GM19238 (cell line): ENCODE data around the gene IGFBP6.

ENCODE experiments used
- DNase-seq: peaks from one replicate; pipeline ENCODE4 v3.0.0; 2011; ENCODE audit warnings: low spot score; ENCODE audit not compliant: insufficient read length

The IGFBP6 gene

DNA sequence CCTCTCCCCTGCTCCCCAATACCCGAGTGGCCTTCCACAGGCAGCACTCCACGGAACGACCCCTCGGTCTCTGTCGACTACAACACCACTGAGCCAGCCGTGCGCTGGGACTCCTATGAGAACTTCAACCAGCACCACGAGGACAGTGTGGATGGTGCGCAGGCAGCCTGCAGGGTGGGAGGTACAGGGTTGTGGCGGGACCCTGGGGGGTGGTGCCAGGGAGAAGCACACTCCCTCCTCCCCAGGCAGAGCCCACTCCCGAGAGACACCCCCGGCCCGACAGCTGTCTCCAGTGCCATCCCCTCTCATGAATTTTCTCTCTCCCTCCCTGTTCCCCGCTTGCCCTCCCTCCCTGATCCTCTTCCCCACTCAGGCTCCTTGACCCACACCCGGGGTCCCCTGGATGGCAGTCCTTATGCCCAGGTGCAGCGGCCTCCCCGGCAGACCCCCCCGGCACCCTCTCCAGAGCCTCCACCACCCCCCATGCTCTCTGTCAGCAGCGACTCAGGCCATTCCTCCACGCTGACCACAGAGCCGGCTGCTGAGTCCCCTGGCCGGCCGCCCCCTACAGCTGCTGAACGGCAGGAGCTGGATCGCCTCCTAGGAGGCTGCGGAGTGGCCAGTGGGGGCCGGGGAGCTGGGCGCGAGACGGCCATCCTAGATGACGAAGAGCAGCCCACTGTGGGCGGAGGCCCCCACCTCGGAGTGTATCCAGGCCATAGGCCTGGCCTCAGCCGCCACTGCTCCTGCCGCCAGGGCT is 38.6 kb upstream of the IGFBP6 start:
- DNase-seq, result no peak

DNA sequence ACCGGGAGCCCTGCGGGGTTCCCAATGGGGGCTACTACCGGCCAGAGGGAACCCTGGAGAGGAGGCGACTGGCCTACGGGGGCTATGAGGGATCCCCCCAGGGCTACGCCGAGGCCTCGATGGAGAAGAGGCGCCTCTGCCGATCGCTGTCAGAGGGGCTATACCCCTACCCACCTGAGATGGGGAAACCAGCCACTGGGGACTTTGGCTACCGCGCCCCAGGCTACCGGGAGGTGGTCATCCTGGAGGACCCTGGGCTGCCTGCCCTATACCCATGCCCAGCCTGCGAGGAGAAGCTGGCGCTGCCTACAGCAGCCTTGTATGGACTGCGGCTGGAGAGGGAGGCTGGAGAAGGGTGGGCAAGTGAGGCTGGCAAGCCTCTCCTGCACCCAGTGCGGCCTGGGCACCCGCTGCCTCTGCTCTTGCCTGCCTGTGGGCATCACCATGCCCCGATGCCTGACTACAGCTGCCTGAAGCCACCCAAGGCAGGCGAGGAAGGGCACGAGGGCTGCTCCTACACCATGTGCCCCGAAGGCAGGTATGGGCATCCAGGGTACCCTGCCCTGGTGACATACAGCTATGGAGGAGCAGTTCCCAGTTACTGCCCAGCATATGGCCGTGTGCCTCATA is 37.9 kb upstream of the IGFBP6 start:
- DNase-seq, result no peak

DNA sequence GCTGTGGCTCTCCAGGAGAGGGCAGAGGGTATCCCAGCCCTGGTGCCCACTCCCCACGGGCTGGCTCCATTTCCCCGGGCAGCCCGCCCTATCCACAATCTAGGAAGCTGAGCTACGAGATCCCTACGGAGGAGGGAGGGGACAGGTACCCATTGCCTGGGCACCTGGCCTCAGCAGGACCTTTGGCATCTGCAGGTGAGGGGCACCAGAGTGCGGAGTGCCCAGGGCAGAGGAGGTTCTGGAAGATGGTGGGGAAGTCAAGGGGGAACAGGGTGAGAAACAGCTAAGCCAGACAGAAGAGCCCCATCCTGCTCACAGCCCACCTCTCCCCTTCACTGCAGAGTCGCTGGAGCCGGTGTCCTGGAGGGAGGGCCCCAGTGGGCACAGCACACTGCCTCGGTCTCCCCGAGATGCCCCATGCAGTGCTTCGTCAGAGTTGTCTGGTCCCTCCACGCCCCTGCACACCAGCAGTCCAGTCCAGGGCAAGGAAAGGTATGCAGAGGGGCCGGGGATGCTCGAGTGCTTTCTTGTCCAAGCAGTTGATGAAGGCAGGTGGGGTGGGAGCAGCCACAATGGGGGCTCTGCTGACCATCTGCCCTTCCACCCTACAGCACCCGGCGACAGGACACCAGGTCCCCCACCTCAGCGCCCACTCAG is 37.3 kb upstream of the IGFBP6 start:
- no peak for DNase-seq

DNA sequence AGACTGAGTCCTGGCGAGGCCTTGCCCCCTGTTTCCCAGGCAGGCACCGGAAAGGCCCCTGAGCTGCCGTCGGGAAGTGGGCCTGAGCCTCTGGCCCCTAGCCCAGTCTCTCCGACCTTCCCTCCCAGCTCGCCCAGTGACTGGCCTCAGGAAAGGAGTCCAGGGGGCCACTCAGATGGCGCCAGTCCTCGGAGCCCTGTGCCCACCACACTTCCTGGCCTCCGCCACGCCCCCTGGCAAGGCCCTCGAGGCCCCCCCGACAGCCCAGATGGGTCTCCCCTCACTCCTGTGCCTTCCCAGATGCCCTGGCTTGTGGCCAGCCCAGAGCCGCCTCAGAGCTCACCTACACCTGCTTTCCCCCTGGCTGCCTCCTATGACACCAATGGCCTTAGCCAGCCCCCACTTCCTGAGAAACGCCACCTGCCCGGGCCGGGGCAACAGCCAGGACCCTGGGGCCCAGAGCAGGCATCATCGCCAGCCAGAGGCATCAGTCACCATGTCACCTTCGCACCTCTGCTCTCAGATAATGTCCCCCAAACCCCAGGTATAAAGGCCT is 36.7 kb upstream of the IGFBP6 start:
- DNase-seq, result no peak

DNA sequence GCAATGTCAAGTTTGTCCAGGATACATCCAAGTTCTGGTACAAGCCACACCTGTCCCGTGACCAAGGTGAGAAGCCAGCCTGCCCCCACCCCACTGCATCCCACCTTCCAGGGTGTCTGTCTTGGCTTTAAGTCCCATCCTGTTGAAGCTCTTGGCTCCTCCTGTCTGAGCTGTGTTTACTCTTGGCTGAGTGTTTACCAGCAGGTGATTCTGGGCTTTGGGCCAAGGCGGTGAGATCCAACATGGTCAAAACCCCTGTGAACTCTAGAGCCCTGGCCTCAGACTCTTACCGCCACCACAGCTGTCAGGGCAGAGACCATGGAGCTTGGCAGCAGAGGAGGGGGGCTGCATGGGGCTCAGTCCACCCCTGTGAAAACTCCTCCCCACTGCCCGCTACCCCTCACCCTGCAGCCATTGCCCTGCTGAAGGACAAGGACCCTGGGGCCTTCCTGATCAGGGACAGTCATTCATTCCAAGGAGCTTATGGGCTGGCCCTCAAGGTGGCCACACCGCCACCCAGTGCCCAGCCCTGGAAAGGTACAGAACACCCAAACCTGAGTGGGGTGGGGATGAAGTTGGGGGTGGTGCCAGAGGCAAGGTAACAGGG is 36.0 kb upstream of the IGFBP6 start:
- DNase-seq, result no peak

DNA sequence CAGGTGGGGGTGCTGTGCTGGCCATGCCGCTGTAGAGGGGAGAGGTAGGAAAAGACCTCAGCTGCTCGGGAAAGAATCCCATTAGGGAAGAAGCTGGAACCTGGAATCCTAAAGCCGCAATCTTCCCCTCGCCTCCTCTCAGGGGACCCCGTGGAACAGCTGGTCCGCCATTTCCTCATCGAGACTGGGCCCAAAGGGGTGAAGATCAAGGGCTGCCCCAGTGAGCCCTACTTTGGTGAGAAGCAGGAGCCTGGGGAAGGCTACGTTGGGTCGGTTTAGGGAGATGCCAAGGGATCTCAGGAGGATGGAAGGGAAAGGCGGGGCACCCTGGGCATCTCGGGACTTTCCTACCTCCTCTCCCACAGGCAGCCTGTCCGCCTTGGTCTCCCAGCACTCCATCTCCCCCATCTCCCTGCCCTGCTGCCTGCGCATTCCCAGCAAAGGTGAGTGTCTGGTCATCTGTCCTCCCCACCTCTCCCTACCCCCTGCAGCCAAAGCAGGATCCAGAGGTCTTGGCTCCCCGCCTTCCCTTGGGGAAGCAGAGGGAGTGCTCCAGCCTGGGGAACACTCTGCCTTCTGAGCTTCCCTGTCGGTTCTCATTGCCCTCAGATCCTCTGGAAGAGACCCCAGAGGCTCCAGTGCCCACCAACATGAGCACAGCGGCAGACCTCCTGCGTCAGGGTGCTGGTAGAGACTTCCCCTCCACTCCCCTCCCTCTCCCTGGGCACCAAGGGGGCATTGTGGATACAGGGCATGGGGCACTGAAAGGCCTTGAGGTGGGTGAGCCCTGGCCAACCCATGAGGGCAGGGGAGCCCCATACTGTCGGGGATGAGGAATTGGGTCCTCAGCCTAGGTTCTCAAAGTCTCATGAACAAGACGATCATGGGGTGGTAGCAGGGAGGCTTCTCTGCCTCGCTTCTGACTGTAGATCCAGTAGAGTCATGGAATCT is 35.2 kb upstream of the IGFBP6 start:
- DNase-seq, result no peak

DNA sequence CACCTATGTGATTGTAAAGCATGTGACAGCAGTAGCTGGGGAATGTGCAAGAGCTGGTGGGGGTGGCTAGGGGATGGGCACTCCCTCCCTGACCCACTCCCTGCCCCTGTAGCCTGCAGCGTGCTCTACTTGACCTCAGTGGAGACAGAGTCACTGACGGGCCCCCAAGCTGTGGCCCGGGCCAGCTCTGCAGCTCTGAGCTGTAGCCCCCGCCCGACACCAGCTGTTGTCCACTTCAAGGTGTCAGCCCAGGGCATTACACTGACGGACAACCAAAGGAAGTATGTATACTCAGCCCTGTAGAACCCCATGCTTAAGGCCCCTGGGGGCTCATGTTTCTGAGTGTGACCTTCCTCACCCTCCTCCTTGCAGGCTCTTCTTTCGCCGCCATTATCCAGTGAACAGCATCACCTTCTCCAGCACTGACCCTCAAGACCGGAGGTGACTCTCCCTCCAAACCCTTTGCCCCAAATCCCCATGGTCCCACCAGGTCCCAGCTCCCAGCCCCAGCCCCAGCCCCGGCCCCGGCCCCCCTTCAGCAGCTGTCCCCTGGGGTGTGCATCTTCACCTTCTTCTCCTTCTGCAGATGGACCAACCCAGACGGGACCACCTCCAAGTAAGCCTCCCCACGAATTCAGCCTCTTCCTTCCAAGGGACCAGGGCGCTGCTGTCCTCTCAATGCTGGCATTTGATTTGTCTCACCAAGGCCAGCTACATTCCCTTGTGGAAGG is 34.3 kb upstream of the IGFBP6 start:
- DNase-seq, result no peak

DNA sequence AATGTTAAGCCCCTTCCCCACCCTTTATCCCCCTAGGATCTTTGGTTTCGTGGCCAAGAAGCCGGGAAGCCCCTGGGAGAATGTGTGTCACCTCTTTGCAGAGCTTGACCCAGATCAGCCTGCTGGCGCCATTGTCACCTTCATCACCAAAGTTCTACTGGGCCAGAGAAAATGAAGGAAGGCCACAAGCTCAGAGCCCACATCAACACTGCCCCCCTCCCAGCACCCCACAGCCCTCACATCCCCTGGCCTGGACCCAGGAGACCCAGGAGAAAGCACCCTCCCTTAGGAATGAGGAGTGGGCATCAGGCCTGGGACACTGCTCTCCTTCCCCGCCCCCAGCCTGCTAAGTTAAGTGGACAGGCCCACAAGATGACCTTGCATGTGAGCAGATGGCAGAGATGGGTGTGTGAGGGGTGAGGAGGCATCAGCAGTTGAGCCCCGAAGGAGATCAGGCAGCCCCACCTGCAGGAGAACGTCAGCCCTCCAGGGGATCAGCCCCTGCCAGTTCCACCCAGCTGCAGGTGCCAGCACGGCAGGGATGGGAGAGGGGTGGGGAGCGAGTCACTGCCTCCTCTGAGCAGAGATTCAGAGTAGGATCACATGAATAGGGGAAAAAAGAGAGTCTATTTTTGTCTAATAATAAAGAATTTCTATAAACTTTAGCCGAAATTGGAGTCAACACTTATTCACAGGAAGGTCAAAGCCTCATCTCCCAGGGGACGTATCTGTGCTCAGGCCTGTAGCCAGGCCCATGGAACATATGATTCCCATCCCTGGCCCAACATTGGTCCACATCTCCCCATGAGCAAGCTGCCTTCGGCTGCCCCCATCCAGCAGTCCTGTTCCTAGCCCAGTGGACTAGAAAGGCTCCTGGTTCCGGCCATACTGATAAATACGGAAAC is 33.5 kb upstream of the IGFBP6 start:
- no peak for DNase-seq

DNA sequence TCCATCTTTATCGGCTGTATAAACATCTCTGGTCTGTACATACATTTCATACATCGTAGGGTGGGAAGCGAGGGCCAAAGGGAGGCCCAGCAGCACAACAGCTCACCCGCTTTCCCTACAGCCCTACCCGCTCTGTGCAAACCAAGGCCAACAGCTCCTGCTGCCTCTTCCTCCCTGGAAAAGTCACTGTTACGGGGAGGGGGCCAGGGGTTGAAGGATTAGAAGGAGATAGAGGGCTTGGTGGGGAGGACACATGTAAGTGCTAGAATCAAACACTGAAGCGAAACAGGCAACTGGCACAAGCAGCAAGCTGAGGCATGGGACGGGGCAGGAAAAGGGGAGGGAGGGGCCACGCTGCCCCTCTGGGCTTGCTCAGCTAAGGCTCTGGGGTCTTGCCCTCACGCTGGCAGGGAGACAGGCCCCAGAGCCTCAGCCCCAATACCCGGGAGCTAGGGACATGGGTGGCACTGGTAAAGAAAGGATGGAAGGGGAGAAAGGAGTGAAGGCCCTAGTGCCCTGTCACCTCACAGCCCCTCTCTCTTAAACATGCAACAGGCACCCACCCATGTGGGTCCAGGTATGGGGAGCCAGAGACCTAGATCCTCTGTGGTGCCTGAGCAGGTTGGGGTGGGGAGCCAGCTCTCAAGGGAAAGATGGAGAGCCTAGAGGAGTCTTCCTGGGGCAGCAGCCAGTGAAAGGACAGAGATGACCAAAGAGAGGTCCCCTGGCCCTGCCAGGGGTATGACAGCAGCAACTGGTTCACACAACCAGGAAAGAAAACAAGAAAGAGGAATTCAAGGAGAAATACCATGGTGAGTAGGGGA is 32.6 kb upstream of the IGFBP6 start:
- no peak for DNase-seq

DNA sequence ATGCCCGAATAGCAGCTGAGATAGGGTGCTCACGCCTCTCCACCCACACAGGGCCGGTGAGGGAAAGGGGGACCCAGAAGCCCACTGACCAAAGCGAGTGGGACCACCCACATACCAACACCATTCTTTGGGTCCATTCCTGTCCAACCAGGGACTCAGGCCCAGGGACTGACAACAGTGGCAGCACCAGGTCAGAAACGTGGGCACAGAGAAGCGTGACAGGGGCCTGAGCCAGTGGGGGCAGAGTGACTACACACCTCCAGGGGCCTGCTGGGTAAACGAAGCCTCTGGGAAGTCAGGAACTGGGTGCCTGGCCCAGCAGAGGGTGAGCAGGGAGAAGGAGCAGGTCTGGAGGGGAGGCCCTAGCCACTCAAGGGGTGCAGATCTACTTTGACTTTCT is 32.0 kb upstream of the IGFBP6 start:
- DNase-seq, result no peak

DNA sequence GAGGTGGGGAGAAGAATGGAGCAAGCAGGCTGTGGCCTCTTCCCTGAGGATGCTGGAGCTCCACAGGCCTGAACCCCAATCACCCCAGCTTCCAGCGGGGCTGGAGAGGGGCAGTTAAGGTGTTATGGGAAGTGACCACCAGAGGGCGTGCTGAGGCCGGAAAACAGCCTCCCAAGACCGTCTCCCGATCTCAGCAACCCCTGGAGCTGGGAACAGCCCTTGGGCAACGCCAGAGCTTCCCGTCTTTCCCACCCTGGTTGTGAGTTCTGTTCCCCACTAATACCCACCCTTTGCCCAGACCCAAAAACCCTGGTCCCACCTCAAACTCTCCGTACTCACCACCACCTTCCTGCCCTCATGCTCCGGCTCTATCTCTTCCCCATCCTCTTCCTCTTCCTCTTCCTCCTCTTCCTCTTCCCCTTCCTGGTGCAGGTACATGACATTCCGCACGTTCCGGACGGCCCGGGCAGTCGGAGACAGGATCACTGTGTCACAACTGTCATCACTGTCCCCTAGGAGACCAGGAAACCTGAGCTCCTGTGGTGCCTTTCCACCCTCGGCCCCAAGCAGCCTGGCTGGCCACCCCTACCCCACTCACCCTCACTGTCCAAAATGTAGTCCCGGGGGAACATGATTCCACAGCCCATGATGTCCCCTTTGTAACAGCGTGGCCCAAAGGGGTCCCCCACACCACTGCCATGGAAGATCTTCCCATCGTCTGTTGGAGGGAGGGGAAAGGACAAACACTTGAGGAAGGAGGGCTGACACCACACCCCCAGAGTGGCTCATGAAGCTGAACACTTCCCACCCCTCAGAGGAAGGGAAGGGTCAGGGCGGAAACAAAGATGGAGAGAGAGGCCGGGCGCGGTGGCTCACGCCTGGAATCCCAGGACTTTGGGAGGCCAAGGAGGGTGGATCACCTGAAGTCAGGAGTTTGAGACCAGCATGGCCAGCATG is 31.2 kb upstream of the IGFBP6 start:
- DNase-seq, result peak; percentile 82

DNA sequence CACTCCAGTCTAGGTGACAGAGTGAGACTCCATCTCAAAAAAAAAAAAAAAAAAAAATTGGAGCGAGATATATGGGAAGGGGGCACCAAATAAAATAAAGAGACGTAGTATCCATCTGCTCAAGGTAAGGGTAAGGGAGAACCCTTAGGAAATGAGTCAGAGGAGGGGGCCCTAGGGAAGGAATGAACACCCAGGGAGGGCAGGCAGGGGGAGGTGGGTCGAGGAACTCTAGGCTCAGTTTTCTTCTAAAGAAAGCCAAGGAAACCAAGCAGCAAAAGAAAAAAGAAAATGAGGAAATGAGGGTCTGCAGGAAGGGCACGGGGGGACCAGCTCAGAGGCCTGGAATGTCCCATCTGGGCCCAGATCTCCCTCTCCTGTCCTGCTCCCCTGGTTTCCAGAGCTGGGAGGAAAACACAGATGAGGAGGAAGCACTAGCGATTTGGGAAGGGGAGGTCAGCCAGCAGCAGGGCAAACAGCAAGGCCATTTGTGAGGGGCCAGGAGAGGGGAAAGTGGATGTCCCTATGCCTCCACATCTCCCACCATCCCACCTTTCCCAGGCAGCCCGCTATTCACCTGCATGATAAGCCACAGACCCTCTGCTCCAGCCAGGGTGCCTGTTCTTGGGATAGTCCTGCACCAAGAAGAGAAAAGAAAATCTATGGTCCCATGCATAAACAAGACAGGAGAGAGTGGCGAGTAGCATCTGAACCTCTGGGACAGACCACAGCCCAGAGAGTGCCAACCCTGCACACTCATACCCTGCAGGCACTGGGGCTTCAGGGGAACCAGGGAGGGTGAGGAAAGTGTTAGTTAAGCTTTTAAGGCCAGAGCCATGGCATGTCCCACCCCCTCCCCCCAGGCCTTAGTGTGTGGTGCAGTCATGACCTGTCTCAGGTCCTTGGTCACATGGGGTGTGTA is 30.1 kb upstream of the IGFBP6 start:
- no peak for DNase-seq

DNA sequence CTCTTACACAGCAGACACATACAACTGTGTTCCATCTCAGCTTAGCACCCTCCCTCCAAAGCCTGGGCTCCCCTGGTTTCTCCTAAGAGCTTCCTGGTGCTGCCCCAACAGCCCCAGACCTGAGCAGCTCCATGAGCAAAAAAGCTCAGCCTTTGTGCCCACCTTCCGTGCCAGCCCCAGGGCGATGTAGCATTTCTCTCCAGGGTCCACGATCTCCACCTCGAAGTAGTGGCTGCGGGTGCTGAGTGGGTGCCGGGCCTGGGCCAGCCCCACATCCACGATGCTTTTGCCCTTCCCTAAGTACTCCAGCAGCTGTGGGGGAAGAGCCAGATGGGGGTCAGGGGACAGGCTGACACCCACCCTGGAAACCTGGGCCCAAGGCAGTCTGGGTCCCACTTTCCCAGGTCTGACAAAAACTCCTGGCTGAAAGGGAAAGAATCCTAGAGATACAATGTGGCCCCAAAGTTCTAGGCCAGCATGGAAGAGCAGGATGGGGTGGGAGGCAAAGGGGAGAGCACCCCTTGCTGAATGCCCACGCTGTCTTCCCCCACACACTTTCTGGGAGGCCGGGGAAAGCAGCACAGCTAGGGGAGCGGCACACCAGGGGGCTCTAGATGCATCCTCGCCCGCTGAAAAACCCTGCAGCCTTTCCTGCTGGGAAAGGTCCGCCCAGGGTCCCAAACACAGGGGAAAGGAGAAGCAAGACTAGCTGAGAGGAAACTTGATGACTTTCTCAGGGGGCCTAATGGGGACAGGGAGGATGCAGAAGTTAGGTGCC is 29.3 kb upstream of the IGFBP6 start:
- no peak for DNase-seq

DNA sequence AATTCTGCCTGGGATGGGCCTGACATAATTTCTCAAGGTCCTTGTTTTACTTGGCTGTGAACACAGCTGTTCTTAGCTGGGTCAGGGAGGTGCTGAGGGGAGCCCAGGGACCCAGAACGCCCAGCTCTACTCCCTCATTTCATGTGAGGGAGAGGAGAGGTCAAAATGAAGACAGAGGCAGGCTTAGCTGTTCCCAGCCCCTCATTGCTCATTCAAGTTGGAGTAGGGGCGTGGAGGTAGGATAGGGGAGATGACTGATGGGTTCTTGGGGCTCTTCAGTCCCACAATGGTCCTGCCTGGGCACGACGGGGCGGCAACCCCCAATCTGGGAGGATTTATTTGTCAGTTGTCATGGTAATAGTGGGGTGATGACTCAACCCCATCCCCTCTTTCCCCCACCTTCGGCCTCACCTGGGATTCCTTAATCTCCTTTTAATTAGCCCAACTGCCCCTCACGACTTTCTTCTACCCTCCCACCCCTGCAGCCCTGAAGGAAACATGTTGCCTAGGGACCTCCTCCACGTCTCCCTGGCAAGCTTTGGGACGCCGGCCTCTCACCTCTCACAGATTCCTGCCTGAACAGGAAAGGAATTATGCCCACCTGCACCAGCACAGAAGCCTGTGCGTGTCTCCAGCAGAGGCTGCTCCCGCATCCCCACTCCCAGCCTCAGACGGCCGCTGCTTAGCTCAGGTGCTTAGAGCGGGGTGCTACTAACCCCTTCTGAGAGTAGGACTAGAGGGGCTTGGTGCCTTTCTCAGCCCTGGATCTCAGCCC is 28.5 kb upstream of the IGFBP6 start:
- no peak for DNase-seq
